NCI-H748 (cell line): ENCODE results near the gene KLHL26.
A peak's percentile ranks its signal among the peaks of the same experiment; 100 is the strongest.

ENCODE experiments used
- DNase-seq: peaks from one replicate; lab custom pipeline; 2025; ENCODE audit not compliant: unreplicated experiment; lab: John Stamatoyannopoulos, UW

The KLHL26 gene

GRCh38 chr19:18683958-18684641, 47.3 kb downstream of the KLHL26 start:
- peak; percentile 12 for DNase-seq

- DNase-seq = no peak
These were observed 47.8 kb downstream of the KLHL26 start for GRCh38 chr19:18684642-18684993.

GRCh38 chr19:18685597-18686190, 48.9 kb downstream of the KLHL26 start:
- no peak for DNase-seq

GRCh38 chr19:18687740-18688465, 51.1 kb downstream of the KLHL26 start:
- no peak for DNase-seq

GRCh38 chr19:18696023-18696422, 59.2 kb downstream of the KLHL26 start:
- DNase-seq = no peak

- DNase-seq = peak; percentile 44
These were observed 60.9 kb downstream of the KLHL26 start for GRCh38 chr19:18697680-18698079.

GRCh38 chr19:18698321-18699167, 61.7 kb downstream of the KLHL26 start:
- peak; percentile 69 for DNase-seq

GRCh38 chr19:18699403-18700054, 62.7 kb downstream of the KLHL26 start:
- no peak for DNase-seq

- DNase-seq = peak; percentile 87
These were observed 63.8 kb downstream of the KLHL26 start for GRCh38 chr19:18700501-18701249.

GRCh38 chr19:18701250-18701608, 64.4 kb downstream of the KLHL26 start:
- DNase-seq = peak; percentile 50

GRCh38 chr19:18704054-18704453, 67.2 kb downstream of the KLHL26 start:
- DNase-seq = no peak

GRCh38 chr19:18704971-18705370, 68.1 kb downstream of the KLHL26 start:
- DNase-seq = no peak

GRCh38 chr19:18708452-18709231, 71.8 kb downstream of the KLHL26 start:
- DNase-seq = no peak

GRCh38 chr19:18709546-18709945, 72.7 kb downstream of the KLHL26 start:
- no peak for DNase-seq

GRCh38 chr19:18710186-18710585, 73.4 kb downstream of the KLHL26 start:
- DNase-seq = no peak

- no peak for DNase-seq
These were observed 74.3 kb downstream of the KLHL26 start for GRCh38 chr19:18710996-18711751.

GRCh38 chr19:18711893-18712292, 75.1 kb downstream of the KLHL26 start:
- no peak for DNase-seq

- DNase-seq = no peak
These were observed 76.2 kb downstream of the KLHL26 start for GRCh38 chr19:18712981-18713380.
